ENCODE data around the gene MRPL49. TPM values are rescaled to one million over a fixed set of nuclear protein-coding genes. Genes with fewer than 3 reads are reported as not detected.

The MRPL49 gene
- polyA plus RNA-seq, 1 donor from 2014 or later = 80.5 TPM

DNA sequence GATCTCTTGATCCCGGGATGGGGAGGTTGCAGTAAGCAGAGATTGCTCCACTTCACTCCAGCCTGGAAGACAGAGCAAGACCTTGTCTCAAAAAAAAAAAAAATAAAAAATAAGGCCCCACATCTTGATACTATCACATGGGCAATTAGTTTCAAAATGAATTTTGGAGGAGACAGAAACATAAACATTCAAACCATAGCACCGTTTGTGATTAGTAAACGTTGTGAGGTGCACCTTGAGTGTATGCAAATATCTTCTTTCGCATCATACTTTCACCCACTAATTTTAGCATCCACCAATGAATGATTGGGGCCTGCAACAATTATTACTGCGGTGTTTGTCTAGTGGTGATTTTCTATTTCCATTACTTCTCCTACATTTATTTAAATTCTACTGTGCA is 36.9 kb downstream of the MRPL49 start:
- no peaks in the 10 kb centered on the region for H3F3A ChIP-seq (ENCODE audit: insufficient read depth, low read length, poor library complexity, severe bottlenecking)
- TF ChIP-seq, protein P1, sequence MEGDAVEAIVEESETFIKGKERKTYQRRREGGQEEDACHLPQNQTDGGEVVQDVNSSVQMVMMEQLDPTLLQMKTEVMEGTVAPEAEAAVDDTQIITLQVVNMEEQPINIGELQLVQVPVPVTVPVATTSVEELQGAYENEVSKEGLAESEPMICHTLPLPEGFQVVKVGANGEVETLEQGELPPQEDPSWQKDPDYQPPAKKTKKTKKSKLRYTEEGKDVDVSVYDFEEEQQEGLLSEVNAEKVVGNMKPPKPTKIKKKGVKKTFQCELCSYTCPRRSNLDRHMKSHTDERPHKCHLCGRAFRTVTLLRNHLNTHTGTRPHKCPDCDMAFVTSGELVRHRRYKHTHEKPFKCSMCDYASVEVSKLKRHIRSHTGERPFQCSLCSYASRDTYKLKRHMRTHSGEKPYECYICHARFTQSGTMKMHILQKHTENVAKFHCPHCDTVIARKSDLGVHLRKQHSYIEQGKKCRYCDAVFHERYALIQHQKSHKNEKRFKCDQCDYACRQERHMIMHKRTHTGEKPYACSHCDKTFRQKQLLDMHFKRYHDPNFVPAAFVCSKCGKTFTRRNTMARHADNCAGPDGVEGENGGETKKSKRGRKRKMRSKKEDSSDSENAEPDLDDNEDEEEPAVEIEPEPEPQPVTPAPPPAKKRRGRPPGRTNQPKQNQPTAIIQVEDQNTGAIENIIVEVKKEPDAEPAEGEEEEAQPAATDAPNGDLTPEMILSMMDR (IDR thresholded peaks at IDR 0.05; ENCODE audit: poor library complexity, severe bottlenecking) = no peak
- no peak for TF ChIP-seq RAD21 (conservative IDR thresholded peaks at IDR 0.05)
- no peak for TF ChIP-seq EP300 (conservative IDR thresholded peaks at IDR 0.05; ENCODE audit: poor library complexity, severe bottlenecking)
- TF ChIP-seq, protein P2, sequence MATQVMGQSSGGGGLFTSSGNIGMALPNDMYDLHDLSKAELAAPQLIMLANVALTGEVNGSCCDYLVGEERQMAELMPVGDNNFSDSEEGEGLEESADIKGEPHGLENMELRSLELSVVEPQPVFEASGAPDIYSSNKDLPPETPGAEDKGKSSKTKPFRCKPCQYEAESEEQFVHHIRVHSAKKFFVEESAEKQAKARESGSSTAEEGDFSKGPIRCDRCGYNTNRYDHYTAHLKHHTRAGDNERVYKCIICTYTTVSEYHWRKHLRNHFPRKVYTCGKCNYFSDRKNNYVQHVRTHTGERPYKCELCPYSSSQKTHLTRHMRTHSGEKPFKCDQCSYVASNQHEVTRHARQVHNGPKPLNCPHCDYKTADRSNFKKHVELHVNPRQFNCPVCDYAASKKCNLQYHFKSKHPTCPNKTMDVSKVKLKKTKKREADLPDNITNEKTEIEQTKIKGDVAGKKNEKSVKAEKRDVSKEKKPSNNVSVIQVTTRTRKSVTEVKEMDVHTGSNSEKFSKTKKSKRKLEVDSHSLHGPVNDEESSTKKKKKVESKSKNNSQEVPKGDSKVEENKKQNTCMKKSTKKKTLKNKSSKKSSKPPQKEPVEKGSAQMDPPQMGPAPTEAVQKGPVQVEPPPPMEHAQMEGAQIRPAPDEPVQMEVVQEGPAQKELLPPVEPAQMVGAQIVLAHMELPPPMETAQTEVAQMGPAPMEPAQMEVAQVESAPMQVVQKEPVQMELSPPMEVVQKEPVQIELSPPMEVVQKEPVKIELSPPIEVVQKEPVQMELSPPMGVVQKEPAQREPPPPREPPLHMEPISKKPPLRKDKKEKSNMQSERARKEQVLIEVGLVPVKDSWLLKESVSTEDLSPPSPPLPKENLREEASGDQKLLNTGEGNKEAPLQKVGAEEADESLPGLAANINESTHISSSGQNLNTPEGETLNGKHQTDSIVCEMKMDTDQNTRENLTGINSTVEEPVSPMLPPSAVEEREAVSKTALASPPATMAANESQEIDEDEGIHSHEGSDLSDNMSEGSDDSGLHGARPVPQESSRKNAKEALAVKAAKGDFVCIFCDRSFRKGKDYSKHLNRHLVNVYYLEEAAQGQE (IDR thresholded peaks at IDR 0.05; ENCODE audit: borderline replicate concordance) = no peak
- TF ChIP-seq POLR2AphosphoS5 (IDR thresholded peaks at IDR 0.05) = no peak
- no peak for TF ChIP-seq EZH2 (IDR thresholded peaks at IDR 0.05; ENCODE audit: borderline replicate concordance, insufficient read depth, low read length, poor library complexity, severe bottlenecking)
- H3K9me3 ChIP-seq (ENCODE audit: low read length) = no peaks in the 10 kb centered on the region
- H3K79me2 ChIP-seq (replicated peaks; ENCODE audit: insufficient read depth, low read length) = no peaks in the 10 kb centered on the region
- no peaks in the 10 kb centered on the region for H3K9me2 ChIP-seq (ENCODE audit: insufficient read depth, low read length)
- no peak overlapping the region for H3K4me2 ChIP-seq (ENCODE audit: low read length)
- H4K20me1 ChIP-seq (ENCODE audit: insufficient read depth) = no peaks in the 10 kb centered on the region
- no peaks in the 10 kb centered on the region for H3K27me3 ChIP-seq (ENCODE audit: insufficient read depth, low read depth, low read length)
- H3K4me3 ChIP-seq (ENCODE audit: low read length) = no peak overlapping the region
- H2AFZ ChIP-seq (ENCODE audit: low read depth, low read length) = no peak overlapping the region
- no peak overlapping the region for H3K27ac ChIP-seq (ENCODE audit: low read length)
- no peaks in the 10 kb centered on the region for H3K36me3 ChIP-seq (ENCODE audit: insufficient read depth, low read length)
- no peak overlapping the region for H3K9ac ChIP-seq (ENCODE audit: low read length)

DNA sequence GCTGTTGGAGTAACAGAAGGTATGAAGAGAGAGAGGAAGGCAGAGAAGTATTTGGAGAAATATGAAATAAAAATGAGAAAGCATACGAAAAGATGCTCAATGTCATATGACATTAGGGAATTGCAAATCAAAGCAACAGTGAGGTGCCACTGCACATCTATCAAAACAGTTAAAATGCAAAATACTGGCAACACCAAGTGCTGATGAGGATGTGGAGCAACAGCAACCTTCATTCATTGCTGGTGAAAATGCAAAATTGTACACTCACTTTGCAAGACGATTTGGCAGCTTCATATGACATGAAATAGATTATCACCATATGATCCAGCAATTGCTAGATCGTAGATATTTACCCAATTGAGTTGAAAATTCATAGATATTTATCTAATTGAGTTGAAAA is 38.5 kb downstream of the MRPL49 start:
- no peaks in the 10 kb centered on the region for H3F3A ChIP-seq (ENCODE audit: insufficient read depth, low read length, poor library complexity, severe bottlenecking)
- no peak overlapping the region for H3K27ac ChIP-seq (ENCODE audit: low read length)
- H3K4me2 ChIP-seq (ENCODE audit: low read length) = no peak overlapping the region
- H2AFZ ChIP-seq (ENCODE audit: low read depth, low read length) = no peak overlapping the region
- no peak overlapping the region for H3K9ac ChIP-seq (ENCODE audit: low read length)
- H3K36me3 ChIP-seq (ENCODE audit: insufficient read depth, low read length) = no peaks in the 10 kb centered on the region
- no peaks in the 10 kb centered on the region for H4K20me1 ChIP-seq (ENCODE audit: insufficient read depth)
- H3K4me3 ChIP-seq (ENCODE audit: low read length) = no peak overlapping the region
- H3K9me2 ChIP-seq (ENCODE audit: insufficient read depth, low read length) = no peaks in the 10 kb centered on the region
- no peaks in the 10 kb centered on the region for H3K9me3 ChIP-seq (ENCODE audit: low read length)
- no peaks in the 10 kb centered on the region for H3K79me2 ChIP-seq (replicated peaks; ENCODE audit: insufficient read depth, low read length)
- no peaks in the 10 kb centered on the region for H3K27me3 ChIP-seq (ENCODE audit: insufficient read depth, low read depth, low read length)
- no peak for TF ChIP-seq SMC3 (conservative IDR thresholded peaks at IDR 0.05; ENCODE audit: poor library complexity)
- TF ChIP-seq, protein P2 (IDR thresholded peaks at IDR 0.05; ENCODE audit: borderline replicate concordance) = no peak
